Testis (tissue), 3 donors: ENCODE data around the gene LRRC19. TPM values are rescaled to one million over a fixed set of nuclear protein-coding genes. Genes with fewer than 3 reads are reported as not detected.

Experiments used
- DNase-seq: peaks from one replicate; pipeline ENCODE4 v3.0.0-alpha.2; 2019
- H3K27ac ChIP-seq, 2 donors: fragments of 200-600 bp; sonication (generic); one replicate each; pipeline ENCODE4 v1.5.1; 2019
- H3K27me3 ChIP-seq: fragments of 200-600 bp; sonication (generic); one replicate; pipeline ENCODE4 v1.5.1; 2019
- H3K36me3 ChIP-seq: fragments of 200-600 bp; sonication (generic); one replicate; pipeline ENCODE4 v1.5.1; 2017; ENCODE audit warnings: low read depth; ENCODE audit errors: missing control alignments
- H3K4me1 ChIP-seq: fragments of 200-600 bp; sonication (generic); one replicate; pipeline ENCODE4 v1.5.1; 2019
- H3K4me3 ChIP-seq, 2 donors: fragments of 200-600 bp; sonication (generic); one replicate each; pipeline ENCODE4 v1.5.1; 2017 to 2019
- H3K9me3 ChIP-seq: fragments of 200-600 bp; sonication (generic); one replicate; pipeline ENCODE4 v1.5.1; 2017
- POLR2A ChIP-seq: fragments of 450-650 bp; IDR thresholded peaks from one replicate; pipeline ENCODE4 v1.6.1; 2017; ENCODE audit warnings: antibody characterized with exemption, mild to moderate bottlenecking, moderate library complexity
- WGBS, 2 donors: methylation state at CpG; one replicate each; pipeline ENCODE4 v1.1.5; 2018; 5-methylcytosine and 5-hydroxymethylcytosine counted together
- intact Hi-C: fragments of 100-400 bp; cut with DNase I; formaldehyde crosslinking; loops from one replicate; pipeline ENCODE4 v1.15.1; 2023; ENCODE audit warnings: low total_unique reads
- polyA plus RNA-seq: library from polyadenylated mRNA; stranded (reverse); fragments of 350-450 nt; fragmentation: Illumina TruSeq; extraction: RNeasy Lipid Tissue Mini Kit (QIAGEN cat#74804); gene quantifications from one replicate; pipeline ENCODE4 v1.2.3, GENCODE V29; 2014; ENCODE audit warnings: low read depth, low replicate concordance; ENCODE audit not compliant: insufficient read depth
- total RNA-seq, 2 donors: library from RNA; depleted of rRNA; stranded (reverse); fragments of >200 nt; gene quantifications; one replicate each; pipeline ENCODE4 v1.2.3, GENCODE V29; 2016
- TF ChIP-seq, protein P1 (sequence below), 3 experiments: fragments of 450-650 bp in 2 of 3; fragments of 200-600 bp in 1 of 3; sonication (generic) in 1 of 3; IDR thresholded peaks; one replicate each; pipeline ENCODE4 v1.5.1; 2016 to 2019; ENCODE audit warnings: antibody characterized with exemption in 3 of 3, mild to moderate bottlenecking in 2 of 3, moderate library complexity in 1 of 3

The LRRC19 gene
- total and polyA plus RNA-seq, 3 donors from 2014 or later, result 0.08 to 0.38 TPM; not detected in 1

DNA sequence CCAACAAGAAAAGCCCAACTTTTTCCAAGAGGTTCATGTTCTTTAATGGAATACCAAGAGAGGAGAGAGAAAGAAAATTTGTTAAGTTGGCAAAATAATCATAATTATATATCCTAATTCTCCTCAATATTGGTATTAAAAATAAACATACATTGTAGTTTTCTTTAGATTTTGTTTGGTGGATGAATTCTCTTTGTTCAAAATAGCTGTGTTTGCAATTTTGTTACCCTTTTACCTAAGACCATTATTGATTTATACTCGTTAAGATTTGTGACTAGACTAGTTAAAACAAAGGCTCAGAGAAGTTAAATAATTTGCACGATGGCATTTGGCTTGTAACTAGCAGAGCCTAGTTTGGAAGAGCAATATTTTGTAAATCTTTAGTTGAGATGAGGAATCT, 9.7 kb downstream of the LRRC19 start:
- Histone ChIP-seq H3K36me3 (no peaks in the 10 kb centered on the region), H3K4me3 (no peak overlapping the region), H3K9me3 (no peaks in the 10 kb centered on the region), H3K27ac (no peak overlapping the region), H3K27me3 (no peaks in the 10 kb centered on the region), H3K4me1 (no peaks in the 10 kb centered on the region)
- 85 to 88% methylated on average over 2 of the region's 2 CpGs for WGBS, 2 donors
- TF ChIP-seq POLR2A, result no peak
- TF ChIP-seq, protein P1, sequence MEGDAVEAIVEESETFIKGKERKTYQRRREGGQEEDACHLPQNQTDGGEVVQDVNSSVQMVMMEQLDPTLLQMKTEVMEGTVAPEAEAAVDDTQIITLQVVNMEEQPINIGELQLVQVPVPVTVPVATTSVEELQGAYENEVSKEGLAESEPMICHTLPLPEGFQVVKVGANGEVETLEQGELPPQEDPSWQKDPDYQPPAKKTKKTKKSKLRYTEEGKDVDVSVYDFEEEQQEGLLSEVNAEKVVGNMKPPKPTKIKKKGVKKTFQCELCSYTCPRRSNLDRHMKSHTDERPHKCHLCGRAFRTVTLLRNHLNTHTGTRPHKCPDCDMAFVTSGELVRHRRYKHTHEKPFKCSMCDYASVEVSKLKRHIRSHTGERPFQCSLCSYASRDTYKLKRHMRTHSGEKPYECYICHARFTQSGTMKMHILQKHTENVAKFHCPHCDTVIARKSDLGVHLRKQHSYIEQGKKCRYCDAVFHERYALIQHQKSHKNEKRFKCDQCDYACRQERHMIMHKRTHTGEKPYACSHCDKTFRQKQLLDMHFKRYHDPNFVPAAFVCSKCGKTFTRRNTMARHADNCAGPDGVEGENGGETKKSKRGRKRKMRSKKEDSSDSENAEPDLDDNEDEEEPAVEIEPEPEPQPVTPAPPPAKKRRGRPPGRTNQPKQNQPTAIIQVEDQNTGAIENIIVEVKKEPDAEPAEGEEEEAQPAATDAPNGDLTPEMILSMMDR (IDR thresholded peaks at IDR 0.05), result no peak
- no peak for DNase-seq
- intact Hi-C loops, result no loop called here

DNA sequence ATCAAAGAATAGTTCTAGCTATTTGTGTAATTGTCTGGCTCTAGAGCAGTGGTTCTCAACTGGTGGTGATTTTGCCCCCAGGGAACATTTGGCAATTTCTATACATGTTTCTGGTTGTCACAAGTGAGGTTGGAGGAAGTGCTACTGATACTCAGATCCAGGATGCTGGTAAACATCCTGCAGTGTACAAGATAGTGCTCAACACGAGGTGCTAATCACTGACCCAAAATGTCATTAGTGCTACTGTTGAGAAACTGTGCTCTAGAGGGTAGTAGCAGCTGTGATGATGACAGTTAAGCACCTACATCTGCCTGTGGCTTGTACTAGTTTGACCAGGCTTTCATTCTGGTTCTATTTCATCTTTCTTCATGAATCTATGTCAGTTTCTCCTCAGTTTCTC, 22.1 kb downstream of the LRRC19 start:
- H3K27me3 ChIP-seq, result no peaks in the 10 kb centered on the region

DNA sequence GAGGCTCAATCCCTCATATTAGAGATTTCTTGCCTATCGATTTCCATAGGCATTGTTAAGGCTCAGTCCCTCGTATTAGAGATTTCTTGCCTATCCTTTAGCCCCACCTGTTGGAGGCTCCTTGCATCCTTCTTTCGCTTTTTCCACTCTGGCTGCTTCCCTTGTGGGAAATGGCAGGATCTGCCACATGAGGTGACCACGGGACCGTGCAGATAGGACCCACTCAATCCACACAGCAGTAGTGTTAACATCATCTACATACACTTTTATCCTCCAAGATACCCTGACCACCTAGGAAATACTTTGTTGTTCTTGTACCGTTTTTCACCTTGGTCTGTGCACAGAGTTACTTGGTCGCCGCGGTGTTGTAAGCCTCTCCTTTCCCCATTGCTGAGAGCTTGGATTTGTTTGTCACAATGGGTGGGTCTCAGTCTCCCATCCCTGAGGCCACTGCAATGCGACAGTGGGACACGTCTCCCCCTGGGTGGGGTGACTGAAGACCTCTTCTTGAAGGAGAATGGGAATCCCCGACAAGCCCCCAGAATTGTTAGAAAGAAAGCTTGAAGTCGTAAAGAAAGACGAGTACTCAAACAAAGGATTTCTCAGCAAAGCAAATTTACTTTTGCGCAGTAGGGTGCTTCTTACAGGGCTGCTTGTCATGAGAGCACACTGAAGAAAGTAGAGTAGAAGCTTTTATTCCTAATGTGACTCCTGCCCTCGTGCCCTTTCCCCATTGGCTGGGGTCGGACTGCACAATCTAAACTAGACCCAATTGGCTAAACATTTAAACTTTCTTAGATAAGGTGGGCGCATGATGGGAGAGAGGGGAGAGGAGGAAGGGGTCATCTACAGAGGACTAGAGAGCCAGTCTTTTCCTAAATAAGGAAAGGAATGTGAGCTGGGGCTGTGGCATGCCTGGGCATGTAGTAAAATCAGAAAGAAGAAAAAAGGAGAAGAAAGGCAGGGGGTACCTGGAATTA, 29.5 kb downstream of the LRRC19 start:
- Histone ChIP-seq H3K27me3 (no peaks in the 10 kb centered on the region), H3K27ac (no peak overlapping the region), H3K9me3 (no peaks in the 10 kb centered on the region), H3K4me3 (no peak overlapping the region), H3K36me3 (no peaks in the 10 kb centered on the region), H3K4me1 (no peaks in the 10 kb centered on the region)
- 90% methylated on average over 18 of the region's 18 CpGs for WGBS, 2 donors
- TF ChIP-seq POLR2A, result no peak
- TF ChIP-seq, protein P1 (IDR thresholded peaks at IDR 0.05), result no peak
- intact Hi-C loops, result no loop called here
- DNase-seq, result peak; percentile 34

More for the DNA sequence above, 22.1 kb downstream of the LRRC19 start:
- Histone ChIP-seq H3K36me3 (no peaks in the 10 kb centered on the region), H3K27ac (no peak overlapping the region), H3K9me3 (no peaks in the 10 kb centered on the region), H3K4me1 (no peaks in the 10 kb centered on the region), H3K4me3 (no peak overlapping the region)
- no peak for DNase-seq
- intact Hi-C loops, result no loop called here
- TF ChIP-seq POLR2A, result no peak
- TF ChIP-seq, protein P1 (IDR thresholded peaks at IDR 0.05), result no peak
- WGBS, 2 donors, result 54 to 67% methylated on average over 1 of the region's 1 CpG

DNA sequence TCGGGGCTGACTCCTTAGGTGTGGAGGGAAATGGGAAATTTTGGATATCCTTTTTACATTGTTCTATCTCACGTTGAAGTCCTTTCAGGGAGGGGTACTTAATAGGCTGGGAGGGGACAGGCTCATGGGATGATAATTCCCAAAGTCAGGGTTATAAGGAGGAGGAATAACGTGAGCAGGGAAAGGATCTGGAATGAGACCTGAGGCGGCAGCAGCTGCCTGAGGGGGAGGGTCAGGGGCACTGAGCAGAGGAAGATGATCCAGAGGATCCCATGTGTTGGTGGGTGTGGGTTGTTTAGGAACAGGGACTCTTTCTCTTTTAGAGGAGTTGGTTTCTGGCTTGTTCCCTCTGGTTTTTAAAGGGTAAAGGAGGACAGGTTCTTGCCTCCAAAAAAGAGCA, 30.5 kb downstream of the LRRC19 start:
- Histone ChIP-seq H3K9me3 (no peaks in the 10 kb centered on the region), H3K4me1 (no peaks in the 10 kb centered on the region), H3K27me3 (no peaks in the 10 kb centered on the region), H3K36me3 (no peaks in the 10 kb centered on the region), H3K27ac (no peak overlapping the region), H3K4me3 (no peak overlapping the region)
- 80 to 85% methylated on average over 4 of the region's 4 CpGs for WGBS, 2 donors
- intact Hi-C loops, result no loop called here
- no peak for DNase-seq
- TF ChIP-seq, protein P1 (IDR thresholded peaks at IDR 0.05), result no peak
